ENCODE data around the gene COL5A3.

Gene COL5A3

GRCh38 chr19:10009714-10010224 is 535 bp downstream of the COL5A3 start:
- Histone ChIP-seq H3K4me3 (ENCODE audit: low read length) (no peak overlapping the region), H3K9ac (ENCODE audit: low read length) (no peak overlapping the region), H3K27me3 (replicated peaks; ENCODE audit: insufficient read depth, low read length) (peaks cover 95% of the 10 kb centered on the region), H3K79me2 (ENCODE audit: low read length) (no peaks in the 10 kb centered on the region), H3K4me2 (ENCODE audit: low read depth, low read length) (no peak overlapping the region), H4K20me1 (ENCODE audit: insufficient read depth, low read length) (no peaks in the 10 kb centered on the region), H3K36me3 (replicated peaks; ENCODE audit: insufficient read depth, low read length) (no peaks in the 10 kb centered on the region), H3K9me3 (replicated peaks; ENCODE audit: insufficient read depth, low read length) (no peaks in the 10 kb centered on the region), H2AFZ (ENCODE audit: low read length) (no peak overlapping the region), H3F3A (ENCODE audit: insufficient read depth, low read length) (no peaks in the 10 kb centered on the region), H3K4me1 (ENCODE audit: low read length) (no peaks in the 10 kb centered on the region), H3K27ac (ENCODE audit: low read length) (no peak overlapping the region), H3K9me2 (replicated peaks; ENCODE audit: insufficient read depth, low read length) (no peaks in the 10 kb centered on the region)
- TF ChIP-seq CTCF (IDR thresholded peaks at IDR 0.05; ENCODE audit: low read length) = no peak
- TF ChIP-seq EZH2 (optimal IDR thresholded peaks at IDR 0.05; ENCODE audit: low read depth, low read length) = no peak
- TF ChIP-seq EZH2phosphoT487 (IDR thresholded peaks at IDR 0.05; ENCODE audit: low read length) = no peak
- DNase-seq = no peak

GRCh38 chr19:10008184-10008765 is 2.0 kb downstream of the COL5A3 start:
- Histone ChIP-seq H3K9me2 (replicated peaks; ENCODE audit: insufficient read depth, low read length) (no peaks in the 10 kb centered on the region), H3K79me2 (ENCODE audit: low read length) (no peaks in the 10 kb centered on the region), H3F3A (ENCODE audit: insufficient read depth, low read length) (no peaks in the 10 kb centered on the region), H3K27ac (ENCODE audit: low read length) (no peak overlapping the region), H3K9ac (ENCODE audit: low read length) (no peak overlapping the region), H3K27me3 (replicated peaks; ENCODE audit: insufficient read depth, low read length) (peaks cover 95% of the 10 kb centered on the region), H4K20me1 (ENCODE audit: insufficient read depth, low read length) (no peaks in the 10 kb centered on the region), H3K36me3 (replicated peaks; ENCODE audit: insufficient read depth, low read length) (no peaks in the 10 kb centered on the region), H2AFZ (ENCODE audit: low read length) (no peak overlapping the region), H3K4me1 (ENCODE audit: low read length) (no peaks in the 10 kb centered on the region; the same call in 1 of the 2 replicates), H3K9me3 (replicated peaks; ENCODE audit: insufficient read depth, low read length) (no peaks in the 10 kb centered on the region), H3K4me3 (ENCODE audit: low read length) (no peak overlapping the region), H3K4me2 (ENCODE audit: low read depth, low read length) (no peak overlapping the region)
- DNase-seq = no peak
- no peak for TF ChIP-seq CTCF (IDR thresholded peaks at IDR 0.05; ENCODE audit: low read length)

GRCh38 chr19:10007371-10008183 is 2.7 kb downstream of the COL5A3 start:
- no peak overlapping the region for H3K9ac ChIP-seq (ENCODE audit: low read length)
- H3K4me1 ChIP-seq (ENCODE audit: low read length) = no peaks in the 10 kb centered on the region; the same call in 1 of the 2 replicates
- no peaks in the 10 kb centered on the region for H3F3A ChIP-seq (ENCODE audit: insufficient read depth, low read length)
- no peak overlapping the region for H2AFZ ChIP-seq (ENCODE audit: low read length)
- no peaks in the 10 kb centered on the region for H3K79me2 ChIP-seq (ENCODE audit: low read length)
- no peak overlapping the region for H3K4me3 ChIP-seq (ENCODE audit: low read length)
- no peaks in the 10 kb centered on the region for H3K9me2 ChIP-seq (replicated peaks; ENCODE audit: insufficient read depth, low read length)
- H3K27ac ChIP-seq (ENCODE audit: low read length) = no peak overlapping the region
- no peaks in the 10 kb centered on the region for H4K20me1 ChIP-seq (ENCODE audit: insufficient read depth, low read length)
- TF ChIP-seq CTCF (IDR thresholded peaks at IDR 0.05; ENCODE audit: low read length) = no peak
- no peaks in the 10 kb centered on the region for H3K9me3 ChIP-seq (replicated peaks; ENCODE audit: insufficient read depth, low read length)
- H3K36me3 ChIP-seq (replicated peaks; ENCODE audit: insufficient read depth, low read length) = no peaks in the 10 kb centered on the region
- H3K27me3 ChIP-seq (replicated peaks; ENCODE audit: insufficient read depth, low read length) = peaks cover 93% of the 10 kb centered on the region
- no peak for DNase-seq
- H3K4me2 ChIP-seq (ENCODE audit: low read depth, low read length) = no peak overlapping the region
